HG02852 (cell line): ENCODE results near the gene EIF3CL.
"Not testable (repeated sequence)": the region's sequence is repeated elsewhere in the genome, so short reads cannot be mapped to it uniquely, and the experiment has no call there.

Experiments used
- ATAC-seq: cut with Tn5 transposase; IDR thresholded peaks from one replicate; pipeline ENCODE4 v1.9.1; 2021; ENCODE audit warnings: mild to moderate bottlenecking, moderate library complexity; ENCODE audit not compliant: unreplicated experiment

EIF3CL gene

GRCh38 chr16:28364268-28365173 lies 39.1 kb downstream of the EIF3CL start:
- ATAC-seq, result peak; percentile 89

- ATAC-seq, result not testable (repeated sequence)
These were observed 40.2 kb downstream of the EIF3CL start, which contains the start of gene NPIPB6 for GRCh38 chr16:28363408-28363807. Gene NPIPB6, minus strand, starts transcription at chr16:28363508. Its CDS starts 686 bp downstream, at chr16:28362822.

GRCh38 chr16:28362600-28362999 lies 41.0 kb downstream of the EIF3CL start:
- ATAC-seq, result not testable (repeated sequence)

GRCh38 chr16:28338230-28338629 lies 65.4 kb downstream of the EIF3CL start:
- not testable (repeated sequence) for ATAC-seq

- not testable (repeated sequence) for ATAC-seq
These were observed 66.5 kb downstream of the EIF3CL start for GRCh38 chr16:28336940-28337710.

GRCh38 chr16:28335678-28336077 lies 68.0 kb downstream of the EIF3CL start:
- ATAC-seq, result not testable (repeated sequence)

- ATAC-seq, result not testable (repeated sequence)
These were observed 71.0 kb downstream of the EIF3CL start for GRCh38 chr16:28332632-28333031.

GRCh38 chr16:28330981-28331380 lies 72.7 kb downstream of the EIF3CL start:
- ATAC-seq, result not testable (repeated sequence)

GRCh38 chr16:28330232-28330631 lies 73.4 kb downstream of the EIF3CL start:
- not testable (repeated sequence) for ATAC-seq
